Esophagus squamous epithelium (tissue), 4 donors: Measurements from ENCODE around the gene PLCB1.

Experiments
- CTCF ChIP-seq, 6 experiments: fragments of 450-650 bp in 4 of 6; fragments of 200-600 bp in 2 of 6; sonication (generic) in 2 of 6; IDR thresholded peaks; one replicate each; pipeline ENCODE4 v1.5.1; 2016 to 2019; ENCODE audit warnings: antibody characterized with exemption in 6 of 6, mild to moderate bottlenecking in 4 of 6, moderate library complexity in 4 of 6
- POLR2A ChIP-seq, 4 donors: fragments of 450-650 bp; IDR thresholded peaks; one replicate each; pipeline ENCODE4 v1.6.1; 2017; ENCODE audit warnings: antibody characterized with exemption in 4 of 4, mild to moderate bottlenecking in 4 of 4, moderate library complexity in 3 of 4

GRCh38 chr20:8132484-8133309 lies 631 bp downstream of the PLCB1 start:
- TF ChIP-seq CTCF (IDR thresholded peaks at IDR 0.05) (no peak), POLR2A (IDR thresholded peaks at IDR 0.05) (peak in 1 of 4 donors; percentile 9)
